Activated T-cell treated with anti-CD3 and anti-CD28 coated beads, Interleukin-2, amount 50 U/mL, for 24 hours (primary cell): ENCODE results near the gene TFIP11.

ENCODE experiments used
- DNase-seq: peaks from one replicate; pipeline ENCODE4 v3.0.0-alpha.2; 2020
- H3K27ac Mint-ChIP-seq: 2 replicates; pipeline ENCODE4 v1.8.0; 2020; ENCODE audit warnings: mild to moderate bottlenecking, mixed read lengths
- H3K27me3 Mint-ChIP-seq: 2 replicates; pipeline ENCODE4 v1.8.0; 2020; ENCODE audit warnings: mixed read lengths
- H3K36me3 Mint-ChIP-seq: 2 replicates; pipeline ENCODE4 v1.8.0; 2020; ENCODE audit warnings: low read depth, mixed read lengths
- H3K4me1 Mint-ChIP-seq: 2 replicates; pipeline ENCODE4 v1.8.0; 2020; ENCODE audit warnings: low read depth, mixed read lengths
- H3K4me3 Mint-ChIP-seq: 2 replicates; pipeline ENCODE4 v1.8.0; 2020; ENCODE audit warnings: mild to moderate bottlenecking, moderate library complexity, mixed read lengths
- H3K9me3 Mint-ChIP-seq: 2 replicates; pipeline ENCODE4 v1.8.0; 2020; ENCODE audit warnings: mixed read lengths

TFIP11 gene

DNA sequence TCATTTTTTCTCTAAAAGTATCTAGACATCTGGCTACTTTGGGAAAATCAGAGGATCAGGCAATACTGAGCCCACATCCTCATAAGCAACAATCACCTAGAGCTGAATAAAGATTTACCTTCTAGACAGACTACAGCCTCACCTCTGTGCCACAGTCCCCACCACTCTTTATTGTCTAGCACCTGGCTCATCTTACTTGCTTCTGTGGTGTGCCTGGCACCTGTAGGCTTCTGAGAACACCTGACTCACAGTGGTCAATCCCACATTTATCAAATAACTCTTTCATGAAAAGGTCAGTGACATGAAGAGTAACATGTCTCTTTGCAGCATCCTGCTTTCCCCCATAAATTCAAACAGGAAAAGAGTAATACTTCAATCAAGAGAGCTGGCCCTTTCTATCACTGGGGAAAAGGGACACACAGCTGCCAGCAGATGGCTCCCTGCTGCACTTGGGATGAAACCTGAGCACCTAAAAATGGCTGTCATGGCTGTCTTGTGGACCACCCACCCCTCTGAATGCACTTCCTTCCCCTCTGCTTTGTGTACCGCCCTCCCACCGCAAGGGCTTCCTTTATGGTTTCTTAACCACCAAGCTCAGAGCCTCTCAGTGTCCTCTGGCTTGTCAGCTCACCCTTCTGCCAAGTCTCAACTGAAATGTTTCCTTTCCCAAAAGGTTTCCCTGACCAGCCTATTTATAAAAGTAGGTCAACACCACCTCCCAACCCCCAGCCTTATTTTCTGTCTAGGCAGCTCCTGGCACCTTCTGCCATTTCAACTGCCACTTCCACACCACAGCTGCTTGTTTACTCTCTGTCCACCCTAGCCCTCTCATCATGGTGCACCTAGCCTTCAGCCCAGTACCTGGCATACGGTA, 9.3 kb downstream of the TFIP11 start:
- peak; percentile 60 for DNase-seq
- Mint-ChIP-seq H3K27me3 (no peaks in the 10 kb centered on the region), H3K36me3 (peaks cover 92% of the 10 kb centered on the region), H3K9me3 (no peaks in the 10 kb centered on the region), H3K27ac (peak overlapping the region; percentile 91), H3K4me3 (no peak overlapping the region), H3K4me1 (peaks cover 27% of the 10 kb centered on the region)

DNA sequence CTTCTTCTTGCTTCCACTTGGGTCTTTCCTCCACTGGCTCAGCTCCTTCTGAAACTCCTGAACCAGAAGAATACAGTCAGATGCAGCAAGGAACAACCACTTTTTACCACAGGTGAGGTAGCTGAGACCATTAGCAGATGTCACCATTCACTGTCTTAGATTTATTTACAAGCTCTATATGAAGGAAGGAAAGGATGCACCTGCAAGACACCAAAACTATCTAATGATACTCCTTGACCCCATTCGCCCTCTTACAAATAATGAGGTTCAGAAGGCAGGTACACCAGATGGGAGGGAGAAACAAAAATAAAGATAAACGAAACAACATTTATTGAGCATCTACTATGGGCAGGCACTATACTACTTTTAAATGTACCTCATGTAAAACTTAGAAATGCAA, 10.3 kb downstream of the TFIP11 start:
- no peak overlapping the region for H3K4me3 Mint-ChIP-seq
- peaks cover 27% of the 10 kb centered on the region for H3K4me1 Mint-ChIP-seq
- H3K27ac Mint-ChIP-seq = peak overlapping the region; percentile 41
- no peak for DNase-seq
- H3K27me3 Mint-ChIP-seq = no peaks in the 10 kb centered on the region
- peaks cover 93% of the 10 kb centered on the region for H3K36me3 Mint-ChIP-seq
- H3K9me3 Mint-ChIP-seq = no peaks in the 10 kb centered on the region

DNA sequence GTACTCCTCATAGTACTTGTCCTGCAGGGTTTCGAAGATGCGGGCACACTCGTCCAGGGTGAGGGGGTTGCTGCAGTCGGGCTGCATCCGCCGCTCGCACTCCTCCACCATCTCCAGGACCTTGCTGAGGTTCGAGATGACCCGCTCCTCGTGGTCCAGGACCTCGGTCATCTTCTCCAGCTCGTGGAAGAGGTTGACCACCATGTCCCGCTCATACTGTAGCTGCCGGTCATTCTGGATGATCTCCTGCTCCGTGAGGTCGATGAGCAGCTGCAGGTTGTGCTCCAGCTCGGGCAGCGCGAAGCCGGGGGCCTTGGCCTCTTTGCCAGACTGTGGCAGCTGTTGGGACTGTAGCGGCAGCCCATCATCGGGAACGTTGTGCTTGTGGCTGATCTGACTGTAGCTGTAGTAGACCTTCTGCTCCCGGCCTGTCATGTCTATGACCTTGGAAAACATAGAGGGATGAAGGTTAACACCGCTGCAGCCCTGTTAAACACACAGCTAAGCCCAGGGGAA, 13.0 kb downstream of the TFIP11 start:
- peaks cover 94% of the 10 kb centered on the region for H3K36me3 Mint-ChIP-seq

DNA sequence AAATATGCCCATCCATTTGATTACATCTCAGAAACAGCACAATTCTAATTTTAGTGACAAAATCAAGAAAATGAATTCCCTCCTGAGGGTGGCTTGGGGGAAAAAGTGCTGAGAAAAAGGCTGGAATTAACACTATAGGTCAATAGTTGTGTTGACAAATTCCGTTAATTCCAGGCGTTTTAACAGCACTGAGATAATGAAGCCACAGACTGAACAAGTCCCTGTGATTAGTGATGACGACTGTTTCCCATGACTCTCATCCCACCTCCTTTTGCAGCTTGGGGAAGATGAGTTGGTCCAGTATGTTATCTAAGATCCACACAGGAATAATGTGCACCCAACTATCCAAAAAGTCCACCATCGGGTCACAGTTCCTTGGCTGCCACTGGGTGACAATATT, 15.8 kb downstream of the TFIP11 start:
- H3K27me3 Mint-ChIP-seq = no peaks in the 10 kb centered on the region
- no peak overlapping the region for H3K27ac Mint-ChIP-seq
- H3K4me1 Mint-ChIP-seq = peaks cover 12% of the 10 kb centered on the region
- DNase-seq = no peak
- peaks cover 92% of the 10 kb centered on the region for H3K36me3 Mint-ChIP-seq
- no peak overlapping the region for H3K4me3 Mint-ChIP-seq
- H3K9me3 Mint-ChIP-seq = no peaks in the 10 kb centered on the region

More for the DNA sequence above, 13.0 kb downstream of the TFIP11 start:
- Mint-ChIP-seq H3K27me3 (no peaks in the 10 kb centered on the region), H3K9me3 (no peaks in the 10 kb centered on the region), H3K4me3 (no peak overlapping the region), H3K27ac (peak overlapping the region; percentile 75), H3K4me1 (peaks cover 22% of the 10 kb centered on the region)
- DNase-seq = no peak

DNA sequence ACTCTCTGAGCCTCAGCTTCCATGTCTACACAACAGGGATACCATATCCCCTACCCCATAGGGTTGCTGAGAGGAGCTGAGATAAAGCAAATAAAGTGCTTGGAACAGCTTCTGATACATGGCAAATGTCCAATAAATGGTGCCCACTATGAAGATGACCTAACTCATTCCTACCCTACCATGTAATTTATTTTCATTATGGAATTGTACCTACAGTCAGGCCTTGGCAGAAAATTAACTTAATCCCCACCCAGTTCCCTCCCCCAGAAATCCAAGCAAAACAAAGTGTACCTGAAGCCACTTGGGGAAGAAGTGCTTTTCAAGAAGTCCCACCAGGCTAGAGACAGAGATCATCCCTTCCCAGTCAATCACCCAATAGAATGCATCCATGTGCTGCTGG, 17.8 kb downstream of the TFIP11 start:
- no peaks in the 10 kb centered on the region for H3K27me3 Mint-ChIP-seq
- peaks cover 94% of the 10 kb centered on the region for H3K36me3 Mint-ChIP-seq
- peak overlapping the region; percentile 81 for H3K27ac Mint-ChIP-seq
- peaks cover 9% of the 10 kb centered on the region for H3K4me1 Mint-ChIP-seq
- no peaks in the 10 kb centered on the region for H3K9me3 Mint-ChIP-seq
- H3K4me3 Mint-ChIP-seq = no peak overlapping the region
- DNase-seq = no peak

DNA sequence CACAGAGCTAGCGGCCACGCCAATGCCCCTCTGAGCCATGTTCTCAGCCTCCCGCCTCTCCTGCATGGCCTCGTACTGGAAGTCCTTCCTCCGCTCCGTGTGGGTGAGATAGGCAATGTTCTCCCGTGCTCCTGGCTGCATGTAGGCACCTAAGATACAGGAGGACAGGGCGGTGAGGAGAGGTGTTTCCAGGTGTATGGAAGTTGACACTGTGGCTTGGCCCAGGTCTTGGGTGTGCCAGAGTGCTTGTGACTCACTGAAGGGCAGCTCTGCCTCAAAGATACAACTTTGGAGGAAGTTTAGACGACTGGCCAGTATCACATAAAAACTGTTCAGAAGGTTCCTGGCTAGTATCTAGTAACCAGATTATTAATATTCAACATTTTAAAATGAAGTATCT, 20.1 kb downstream of the TFIP11 start:
- Mint-ChIP-seq H3K4me3 (no peak overlapping the region), H3K27me3 (no peaks in the 10 kb centered on the region), H3K27ac (peak overlapping the region; percentile 56)

DNA sequence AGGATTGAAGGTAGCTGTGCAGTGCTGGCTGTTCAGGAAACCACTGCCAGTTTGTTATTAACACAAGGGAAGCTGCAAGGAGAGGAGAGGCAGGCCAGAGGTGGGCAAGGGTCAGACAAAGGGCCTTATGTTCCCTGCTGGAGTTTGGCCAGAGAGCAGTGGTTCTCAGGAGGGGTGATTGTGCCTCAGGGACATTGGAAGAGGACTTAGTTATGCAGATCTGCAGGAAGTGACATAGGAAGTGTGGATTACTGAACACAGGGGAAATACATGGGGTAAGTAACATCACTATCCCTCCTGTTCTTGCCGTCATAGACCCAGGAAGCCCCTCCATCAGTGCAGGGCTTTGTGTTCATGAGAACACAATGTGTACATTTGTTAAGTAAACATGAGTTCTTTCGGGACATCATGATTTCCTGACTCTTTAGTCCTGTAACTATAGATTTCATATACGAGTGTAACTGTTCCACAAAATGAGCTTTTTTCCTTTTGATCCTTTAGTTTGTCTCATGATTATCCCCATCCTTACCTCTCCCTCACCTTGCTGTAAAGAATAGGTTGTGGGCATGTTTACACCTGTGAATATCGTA, 22.7 kb downstream of the TFIP11 start:
- peak overlapping the region; percentile 77 for H3K27ac Mint-ChIP-seq
- H3K9me3 Mint-ChIP-seq = no peaks in the 10 kb centered on the region
- H3K4me1 Mint-ChIP-seq = peaks cover 28% of the 10 kb centered on the region
- H3K4me3 Mint-ChIP-seq = no peak overlapping the region
- no peak for DNase-seq
- H3K36me3 Mint-ChIP-seq = peaks cover 83% of the 10 kb centered on the region
- H3K27me3 Mint-ChIP-seq = no peaks in the 10 kb centered on the region

More for the DNA sequence above, 20.1 kb downstream of the TFIP11 start:
- peaks cover 94% of the 10 kb centered on the region for H3K36me3 Mint-ChIP-seq
- peaks cover 10% of the 10 kb centered on the region for H3K4me1 Mint-ChIP-seq
- no peak for DNase-seq
- no peaks in the 10 kb centered on the region for H3K9me3 Mint-ChIP-seq

DNA sequence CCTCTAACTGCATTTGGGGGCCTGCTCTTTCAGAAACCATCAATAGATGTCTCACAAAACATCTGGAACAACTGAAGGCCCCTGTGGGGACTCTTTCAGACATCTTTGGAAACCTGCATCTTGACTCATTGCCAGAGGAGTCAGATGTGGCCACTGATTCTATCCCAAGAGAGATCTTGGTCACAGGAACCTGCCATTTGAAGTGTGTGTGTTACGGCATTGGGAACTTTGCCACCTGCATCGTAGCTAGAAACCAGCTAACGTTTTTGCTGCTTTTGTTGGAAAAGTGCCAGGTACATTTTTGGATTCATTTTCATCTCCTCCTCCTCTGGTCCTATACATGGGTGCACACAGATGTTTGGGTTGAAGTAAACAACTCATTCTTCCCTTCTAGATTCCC, 24.3 kb downstream of the TFIP11 start:
- Mint-ChIP-seq H3K9me3 (no peaks in the 10 kb centered on the region), H3K36me3 (peaks cover 80% of the 10 kb centered on the region), H3K4me1 (peaks cover 27% of the 10 kb centered on the region), H3K27me3 (no peaks in the 10 kb centered on the region), H3K4me3 (no peak overlapping the region), H3K27ac (peak overlapping the region; percentile 76)
- DNase-seq = no peak

DNA sequence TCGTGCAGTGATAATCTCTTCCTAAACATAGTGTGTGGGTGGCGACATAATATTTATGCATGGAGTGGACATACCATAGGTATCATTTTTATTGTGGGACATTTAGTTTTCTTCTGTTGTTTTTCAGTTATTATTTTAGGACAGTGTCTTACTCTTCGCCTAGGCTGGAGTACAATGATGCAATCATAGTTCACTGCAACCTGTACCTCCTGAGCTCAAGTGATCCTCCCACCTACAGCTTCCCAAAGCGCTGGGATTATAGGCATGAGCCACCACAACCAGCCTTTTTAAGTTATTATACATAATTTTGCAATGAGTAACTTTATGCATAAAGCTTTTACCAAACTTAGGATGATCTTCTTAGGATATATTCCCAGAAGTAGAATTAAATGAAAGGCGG, 25.9 kb downstream of the TFIP11 start:
- H3K4me1 Mint-ChIP-seq = peaks cover 43% of the 10 kb centered on the region
- no peaks in the 10 kb centered on the region for H3K9me3 Mint-ChIP-seq
- H3K36me3 Mint-ChIP-seq = peaks cover 70% of the 10 kb centered on the region
- no peak overlapping the region for H3K4me3 Mint-ChIP-seq
- no peak for DNase-seq
- H3K27me3 Mint-ChIP-seq = no peaks in the 10 kb centered on the region
- peak overlapping the region; percentile 73 for H3K27ac Mint-ChIP-seq

DNA sequence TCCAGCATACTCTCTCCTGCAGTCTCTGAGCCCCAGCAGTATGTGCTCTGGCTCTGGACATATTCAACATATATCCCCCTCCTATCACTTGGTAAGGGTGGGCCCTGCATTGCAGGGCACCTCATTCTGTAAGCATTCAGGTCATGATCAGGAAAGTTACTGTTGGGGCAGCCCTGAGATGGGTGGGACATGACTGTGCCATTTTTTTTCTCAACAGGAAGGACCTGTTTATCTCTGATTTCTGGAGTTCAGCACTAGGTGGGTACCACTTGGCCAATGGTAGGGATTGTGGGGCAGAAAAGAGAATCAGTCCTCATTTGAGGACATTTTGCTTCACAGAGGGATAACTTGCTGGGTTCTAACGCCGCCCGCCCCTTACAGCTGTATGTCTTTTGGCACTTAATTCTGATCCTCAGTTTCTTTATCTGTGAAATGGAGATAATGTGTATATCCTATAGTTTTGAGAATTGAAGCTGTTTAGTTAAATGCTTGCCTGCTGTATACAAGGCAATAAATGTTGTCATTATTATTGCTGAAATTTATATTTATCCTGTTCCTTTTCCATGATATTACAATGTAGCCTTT, 26.4 kb downstream of the TFIP11 start:
- peaks cover 48% of the 10 kb centered on the region for H3K4me1 Mint-ChIP-seq
- peak overlapping the region; percentile 73 for H3K27ac Mint-ChIP-seq
- H3K36me3 Mint-ChIP-seq = peaks cover 70% of the 10 kb centered on the region
- DNase-seq = no peak
- H3K9me3 Mint-ChIP-seq = no peaks in the 10 kb centered on the region
- peak overlapping the region; percentile 96 for H3K4me3 Mint-ChIP-seq
- no peaks in the 10 kb centered on the region for H3K27me3 Mint-ChIP-seq

DNA sequence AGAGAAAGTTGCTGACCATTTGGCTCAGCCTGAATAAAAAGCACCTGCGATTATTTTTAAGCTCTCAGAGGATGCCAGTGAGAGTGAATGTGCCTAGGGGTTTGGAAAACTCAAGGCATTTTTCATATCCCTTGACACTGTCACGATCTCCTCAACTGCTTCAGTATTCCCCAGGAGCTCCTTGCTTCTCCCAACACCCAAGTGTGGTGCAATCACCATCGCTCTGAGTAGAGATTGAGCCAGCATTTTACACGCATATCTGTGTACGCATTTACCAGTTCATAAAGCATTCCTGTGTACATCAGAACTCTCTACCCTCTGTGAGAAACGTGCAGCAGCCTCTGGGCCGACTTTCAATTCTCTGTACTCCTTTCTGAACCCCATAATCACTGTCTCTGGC, 27.3 kb downstream of the TFIP11 start:
- Mint-ChIP-seq H3K27ac (peak overlapping the region; percentile 73), H3K36me3 (peaks cover 67% of the 10 kb centered on the region), H3K27me3 (no peaks in the 10 kb centered on the region), H3K9me3 (no peaks in the 10 kb centered on the region), H3K4me3 (peak overlapping the region; percentile 96), H3K4me1 (peaks cover 55% of the 10 kb centered on the region)
- DNase-seq = no peak

DNA sequence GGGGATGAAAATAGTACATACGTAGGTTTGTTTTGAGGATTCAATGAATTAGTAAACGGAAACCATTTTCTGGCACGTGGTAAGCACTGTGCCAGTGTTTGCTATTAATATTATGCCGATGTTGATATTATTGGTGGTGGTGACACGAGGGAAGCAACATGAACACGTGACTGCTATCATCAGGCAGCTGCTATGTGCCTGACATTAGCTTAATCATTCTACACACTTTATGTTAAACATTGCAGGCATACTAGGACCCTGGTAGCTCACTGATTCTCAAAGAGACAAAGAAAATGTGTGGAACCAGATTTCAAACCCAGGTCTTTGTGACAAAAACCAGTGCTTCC, 27.9 kb downstream of the TFIP11 start:
- Mint-ChIP-seq H3K4me1 (peaks cover 62% of the 10 kb centered on the region), H3K27me3 (no peaks in the 10 kb centered on the region), H3K36me3 (peaks cover 67% of the 10 kb centered on the region), H3K27ac (peak overlapping the region; percentile 98), H3K9me3 (no peaks in the 10 kb centered on the region), H3K4me3 (peak overlapping the region; percentile 96)
- no peak for DNase-seq

DNA sequence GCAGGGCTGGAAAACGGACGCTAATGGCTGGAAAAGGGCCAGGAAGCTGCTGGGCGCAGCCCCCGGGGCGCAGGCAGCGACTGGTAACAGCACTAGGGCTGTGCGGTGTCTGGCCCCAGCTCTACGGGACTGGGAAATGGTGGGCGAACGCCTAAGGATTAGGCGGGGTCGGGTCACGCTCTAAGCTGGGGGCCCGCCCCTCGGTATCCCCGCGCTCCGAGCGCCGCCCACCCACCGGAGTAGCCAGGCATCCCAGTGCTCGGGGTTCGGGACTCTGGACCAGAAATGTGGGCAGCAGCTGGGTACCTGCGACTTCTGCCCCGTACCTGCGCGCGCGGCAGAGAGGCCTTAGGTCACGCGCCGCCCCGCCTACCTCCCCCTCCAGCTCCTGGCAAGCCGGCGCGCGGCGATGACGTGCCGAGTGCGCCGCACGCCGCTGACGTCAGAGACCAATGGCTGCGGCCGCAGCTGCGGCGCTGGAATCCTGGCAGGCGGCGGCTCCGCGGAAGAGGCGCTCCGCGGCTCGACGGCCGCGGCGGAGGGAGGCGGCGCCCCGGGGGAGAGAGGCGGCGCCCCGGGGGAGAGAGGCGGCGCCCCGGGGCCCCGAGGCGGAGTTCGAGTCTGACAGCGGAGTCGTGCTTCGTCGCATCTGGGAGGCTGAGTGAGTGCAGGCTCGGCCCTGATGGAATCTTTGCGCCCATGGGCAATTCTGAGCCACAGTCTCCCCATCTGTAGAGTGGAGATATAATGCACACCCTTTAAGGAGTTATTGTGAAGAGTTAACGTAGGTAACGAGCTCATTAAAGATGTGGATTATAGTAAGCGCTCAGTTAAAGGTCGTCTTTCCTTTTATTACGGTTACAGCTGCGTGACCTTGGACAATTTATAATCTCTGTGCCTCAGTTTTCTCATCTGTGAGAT, 28.6 kb downstream of the TFIP11 start, which contains the start of the genes HPS4 and SRRD:
Gene HPS4 (minus strand): TSS at position 345 of the 921 bp plus-strand sequence. CDS start 2,021 bp downstream, outside the sequence.
Gene SRRD (plus strand): TSS at position 439 of the 921 bp plus-strand sequence. CDS start 14 bp downstream, at position 453.
- no peaks in the 10 kb centered on the region for H3K27me3 Mint-ChIP-seq
- H3K4me3 Mint-ChIP-seq = peak within 1 kb of the TSS; percentile 96

DNA sequence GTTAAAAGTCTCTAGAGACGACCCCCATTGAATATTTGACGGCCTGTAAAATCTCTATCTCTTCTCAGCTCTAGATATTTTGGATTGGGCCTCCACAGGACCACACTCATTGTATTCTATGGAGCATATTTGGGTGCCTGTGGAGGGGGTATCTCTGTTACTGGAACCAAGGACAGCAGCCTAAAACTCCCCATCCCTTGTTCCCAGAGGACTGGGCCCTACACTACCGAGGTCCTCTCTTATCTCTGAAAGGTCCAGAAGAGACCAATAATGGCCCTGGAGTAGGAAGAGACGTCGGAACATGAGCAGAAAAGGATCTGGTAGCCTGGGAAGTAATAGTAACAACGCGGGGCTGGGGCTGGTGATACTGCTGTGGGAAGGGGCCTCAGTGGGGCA, 29.2 kb downstream of the TFIP11 start:
- no peaks in the 10 kb centered on the region for H3K27me3 Mint-ChIP-seq
- peak overlapping the region; percentile 96 for H3K4me3 Mint-ChIP-seq
- DNase-seq = no peak
- no peaks in the 10 kb centered on the region for H3K9me3 Mint-ChIP-seq
- peaks cover 67% of the 10 kb centered on the region for H3K4me1 Mint-ChIP-seq
- H3K27ac Mint-ChIP-seq = peak overlapping the region; percentile 98
- H3K36me3 Mint-ChIP-seq = peaks cover 65% of the 10 kb centered on the region

More for the DNA sequence above, 28.6 kb downstream of the TFIP11 start, which contains the start of the genes HPS4 and SRRD:
- H3K9me3 Mint-ChIP-seq = no peaks in the 10 kb centered on the region
- DNase-seq = peak; percentile 97
- H3K4me1 Mint-ChIP-seq = peaks cover 68% of the 10 kb centered on the region
- H3K36me3 Mint-ChIP-seq = peaks cover 67% of the 10 kb centered on the region
- peak within 1 kb of the TSS; percentile 98 for H3K27ac Mint-ChIP-seq
